IMR-90 (cell line): ENCODE results near the gene FNDC3A. TPM values are rescaled to one million over a fixed set of nuclear protein-coding genes. Genes with fewer than 3 reads are reported as not detected.

Experiments used
- ATAC-seq: fragments of 200-7000 bp; cut with Tn5 transposase; 2 replicates; pipeline ENCODE4 v1.9.1; 2020; ENCODE audit warnings: low read depth, mild to moderate bottlenecking, moderate library complexity
- BruUV-seq: library from RNA; stranded (reverse); fragments of 400-500 nt; replicated peaks from 2 replicates; lab custom pipeline; 2021; lab: Mats Ljungman, UMichigan
- CTCF ChIA-PET: fragments of 300-600 bp; formaldehyde crosslinking; extraction: SDS; loops from one replicate; lab custom pipeline; 2021; ENCODE audit warnings: antibody characterized with exemption; lab: Yijun Ruan, JAX
- POLR2A ChIA-PET: fragments of 300-600 bp; sonication (Branson Sonifier 250); formaldehyde crosslinking; loops from one replicate; lab custom pipeline; 2022; ENCODE audit warnings: antibody characterized with exemption; ENCODE audit not compliant: unreplicated experiment; lab: Charles Lee
- DNase-seq: peaks from one replicate; pipeline ENCODE4 v3.0.0; 2013
- H2AFZ ChIP-seq: replicated peaks from 2 replicates; pipeline ENCODE3; 2013; ENCODE audit warnings: low read length, mild to moderate bottlenecking; ENCODE audit not compliant: poor library complexity
- H2AK5ac ChIP-seq: 2 replicates; pipeline ENCODE4 v1.6.1; 2013; ENCODE audit warnings: low read depth, low read length, inconsistent platforms
- H2AK9ac ChIP-seq: replicated peaks from 2 replicates; pipeline ENCODE3; 2013; ENCODE audit warnings: mild to moderate bottlenecking, low read depth, low read length, moderate library complexity; ENCODE audit not compliant: poor library complexity
- H2BK120ac ChIP-seq: 2 replicates; pipeline ENCODE4 v1.6.1; 2013; ENCODE audit warnings: low read depth, low read length, inconsistent platforms
- H2BK15ac ChIP-seq: 3 replicates; pipeline ENCODE4 v1.6.1; 2013; ENCODE audit warnings: low read depth, low read length, inconsistent platforms
- H2BK20ac ChIP-seq: 2 replicates; pipeline ENCODE4 v1.6.1; 2013; ENCODE audit warnings: low read depth, mild to moderate bottlenecking, inconsistent platforms, low read length, moderate library complexity
- H2BK5ac ChIP-seq: 2 replicates; pipeline ENCODE4 v1.6.1; 2013; ENCODE audit warnings: mild to moderate bottlenecking, low read depth, low read length, inconsistent platforms; ENCODE audit not compliant: poor library complexity, severe bottlenecking
- H3K14ac ChIP-seq: replicated peaks from 2 replicates; pipeline ENCODE4 v1.6.1; 2013; ENCODE audit warnings: low read depth, low read length, inconsistent platforms
- H3K18ac ChIP-seq: 2 replicates; pipeline ENCODE4 v1.6.1; 2013; ENCODE audit warnings: low read depth, low read length, control low read depth
- H3K23ac ChIP-seq: 2 replicates; pipeline ENCODE4 v1.6.1; 2013; ENCODE audit warnings: low read depth, low read length, inconsistent platforms
- H3K27ac ChIP-seq: 2 replicates; pipeline ENCODE4 v1.5.1; 2013; ENCODE audit warnings: mild to moderate bottlenecking, control low read depth, low read length; ENCODE audit not compliant: insufficient read depth
- H3K27me3 ChIP-seq: 2 replicates; pipeline ENCODE4 v1.6.1; 2013; ENCODE audit warnings: low read length; ENCODE audit not compliant: control insufficient read depth, insufficient read depth
- H3K36me3 ChIP-seq: 2 replicates; pipeline ENCODE4 v1.6.1; 2013; ENCODE audit warnings: low read length, mixed read lengths; ENCODE audit not compliant: control insufficient read depth, insufficient read depth
- H3K4ac ChIP-seq: 2 replicates; pipeline ENCODE4 v1.6.1; 2013; ENCODE audit warnings: low read depth, low read length, inconsistent platforms
- H3K4me1 ChIP-seq: 2 replicates; pipeline ENCODE4 v1.6.1; 2013; ENCODE audit warnings: low read length, mixed read lengths; ENCODE audit not compliant: control insufficient read depth, insufficient read depth
- H3K4me2 ChIP-seq: 2 replicates; pipeline ENCODE4 v1.6.1; 2013; ENCODE audit warnings: low read depth, mild to moderate bottlenecking, control low read depth, low read length, moderate library complexity
- H3K4me3 ChIP-seq: 2 replicates; pipeline ENCODE4 v1.5.1; 2013; ENCODE audit warnings: low read depth, mild to moderate bottlenecking, control low read depth, low read length, moderate library complexity; ENCODE audit not compliant: insufficient read depth
- H3K56ac ChIP-seq: 2 replicates; pipeline ENCODE4 v1.6.1; 2013; ENCODE audit warnings: low read length, inconsistent platforms; ENCODE audit not compliant: insufficient read depth; ENCODE audit errors: extremely low read depth
- H3K79me1 ChIP-seq, 2 experiments: 2 replicates each; pipeline ENCODE4 v1.6.1; 2013; ENCODE audit warnings: low read length in 2 of 2, inconsistent platforms in 1 of 2, low read depth in 1 of 2
- H3K9ac ChIP-seq: 2 replicates; pipeline ENCODE4 v1.6.1; 2013; ENCODE audit warnings: low read depth, low read length, control low read depth
- H3K9me1 ChIP-seq: 2 replicates; pipeline ENCODE4 v1.6.1; 2013; ENCODE audit warnings: low read length, inconsistent platforms; ENCODE audit not compliant: insufficient read depth
- H3K9me3 ChIP-seq: 2 replicates; pipeline ENCODE4 v1.6.1; 2013; ENCODE audit warnings: low read length; ENCODE audit not compliant: control insufficient read depth, insufficient read depth
- H4K20me1 ChIP-seq: 2 replicates; pipeline ENCODE4 v1.6.1; 2013; ENCODE audit warnings: low read length, inconsistent platforms; ENCODE audit not compliant: insufficient read depth
- H4K5ac ChIP-seq: 2 replicates; pipeline ENCODE4 v1.6.1; 2013; ENCODE audit warnings: mild to moderate bottlenecking, low read depth, low read length, control low read depth
- H4K8ac ChIP-seq, 2 experiments: 2 replicates each; pipeline ENCODE4 v1.6.1; 2013; ENCODE audit warnings: low read depth in 2 of 2, low read length in 2 of 2, control low read depth in 1 of 2, inconsistent platforms in 1 of 2
- H4K91ac ChIP-seq: 2 replicates; pipeline ENCODE4 v1.6.1; 2013; ENCODE audit warnings: low read depth, low read length, inconsistent platforms; ENCODE audit not compliant: insufficient read depth
- CHD1 ChIP-seq: IDR thresholded peaks from 2 replicates; pipeline ENCODE4 v1.6.1; 2012; ENCODE audit warnings: low read depth, low read length, improper control_type of control experiment
- FOS ChIP-seq: fragments of 150-350 bp; IDR thresholded peaks from 2 replicates; pipeline ENCODE4 v1.6.1; 2016; ENCODE audit warnings: low read depth, low read length
- NFE2L2 ChIP-seq: fragments of 150-350 bp; IDR thresholded peaks from 2 replicates; pipeline ENCODE4 v1.6.1; 2016; ENCODE audit warnings: low read depth, mild to moderate bottlenecking, low read length
- POLR2A ChIP-seq: IDR thresholded peaks from 2 replicates; pipeline ENCODE4 v1.6.1; 2012; ENCODE audit warnings: mild to moderate bottlenecking, low read depth, low read length
- SMC3 ChIP-seq: fragments of 150-350 bp; IDR thresholded peaks from 2 replicates; pipeline ENCODE4 v1.6.1; 2016; ENCODE audit warnings: low read depth, mild to moderate bottlenecking, antibody characterized with exemption, low read length, moderate library complexity
- dilution Hi-C: fragments of 300-500 bp; cut with HindIII; formaldehyde crosslinking; loops from one replicate; pipeline ENCODE4 v1.14.3; 2018; ENCODE audit warnings: low sequenced_read_pairs; ENCODE audit not compliant: unreplicated experiment
- in situ Hi-C: fragments of 300-500 bp; cut with MboI; formaldehyde crosslinking; loops from 3 replicates; pipeline ENCODE4 v1.14.3; 2019; ENCODE audit warnings: low sequenced_read_pairs, inconsistent platforms, mixed read lengths
- intact Hi-C: fragments of 100-400 bp; cut with micrococcal nuclease; formaldehyde crosslinking; loops from 2 replicates; pipeline ENCODE4 v1.10.0; 2022
- polyA plus RNA-seq, 3 experiments: library from polyadenylated mRNA; depleted of rRNA; stranded (reverse); fragments of >200 nt; gene quantifications; 2 replicates each; pipeline ENCODE4 v1.2.3, GENCODE V29; 2012; ENCODE audit warnings: low replicate concordance in 1 of 3
- total RNA-seq: library from RNA; depleted of rRNA; stranded (reverse); fragments of >200 nt; gene quantifications from 2 replicates; pipeline ENCODE4 v1.2.3, GENCODE V29; 2012
- TF ChIP-seq, protein P1 (sequence below): conservative IDR thresholded peaks from 2 replicates; pipeline ENCODE4 v1.5.1; 2012; ENCODE audit warnings: mild to moderate bottlenecking, low read depth, low read length, improper control_type of control experiment
- TF ChIP-seq, protein P2 (sequence below): fragments of 150-350 bp; IDR thresholded peaks from 2 replicates; pipeline ENCODE4 v1.6.1; 2017; ENCODE audit warnings: mild to moderate bottlenecking, antibody characterized with exemption, low read length, low read depth

Gene FNDC3A
- total and polyA plus RNA-seq, 2 of the 4 experiments (the other 2 are of a cell fraction) = 29.2 to 60.4 TPM

DNA sequence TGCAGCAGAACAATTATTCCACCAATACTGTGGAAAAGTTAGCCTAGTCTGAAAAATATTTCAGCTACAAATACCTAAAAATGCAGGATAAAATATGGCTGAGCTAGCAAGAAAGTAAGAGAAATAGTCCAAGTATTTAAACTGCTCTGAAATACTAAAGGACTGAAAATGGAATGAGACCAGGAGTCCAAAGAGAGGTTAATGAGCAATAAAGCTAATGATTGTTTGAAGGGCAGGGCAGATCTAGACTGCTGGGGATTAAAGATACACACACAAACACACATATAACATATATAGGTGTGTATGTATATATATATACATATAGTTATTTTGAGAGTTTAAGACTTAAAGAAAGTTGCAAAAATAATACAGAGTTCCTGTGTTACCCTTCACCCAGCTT, 269.4 kb downstream of the FNDC3A start:
- TF ChIP-seq CHD1 = no peak
- TF ChIP-seq, protein P1, sequence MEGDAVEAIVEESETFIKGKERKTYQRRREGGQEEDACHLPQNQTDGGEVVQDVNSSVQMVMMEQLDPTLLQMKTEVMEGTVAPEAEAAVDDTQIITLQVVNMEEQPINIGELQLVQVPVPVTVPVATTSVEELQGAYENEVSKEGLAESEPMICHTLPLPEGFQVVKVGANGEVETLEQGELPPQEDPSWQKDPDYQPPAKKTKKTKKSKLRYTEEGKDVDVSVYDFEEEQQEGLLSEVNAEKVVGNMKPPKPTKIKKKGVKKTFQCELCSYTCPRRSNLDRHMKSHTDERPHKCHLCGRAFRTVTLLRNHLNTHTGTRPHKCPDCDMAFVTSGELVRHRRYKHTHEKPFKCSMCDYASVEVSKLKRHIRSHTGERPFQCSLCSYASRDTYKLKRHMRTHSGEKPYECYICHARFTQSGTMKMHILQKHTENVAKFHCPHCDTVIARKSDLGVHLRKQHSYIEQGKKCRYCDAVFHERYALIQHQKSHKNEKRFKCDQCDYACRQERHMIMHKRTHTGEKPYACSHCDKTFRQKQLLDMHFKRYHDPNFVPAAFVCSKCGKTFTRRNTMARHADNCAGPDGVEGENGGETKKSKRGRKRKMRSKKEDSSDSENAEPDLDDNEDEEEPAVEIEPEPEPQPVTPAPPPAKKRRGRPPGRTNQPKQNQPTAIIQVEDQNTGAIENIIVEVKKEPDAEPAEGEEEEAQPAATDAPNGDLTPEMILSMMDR = no peak
- TF ChIP-seq NFE2L2 = no peak
- no peak for TF ChIP-seq SMC3
- no peak for TF ChIP-seq POLR2A
- TF ChIP-seq, protein P2, sequence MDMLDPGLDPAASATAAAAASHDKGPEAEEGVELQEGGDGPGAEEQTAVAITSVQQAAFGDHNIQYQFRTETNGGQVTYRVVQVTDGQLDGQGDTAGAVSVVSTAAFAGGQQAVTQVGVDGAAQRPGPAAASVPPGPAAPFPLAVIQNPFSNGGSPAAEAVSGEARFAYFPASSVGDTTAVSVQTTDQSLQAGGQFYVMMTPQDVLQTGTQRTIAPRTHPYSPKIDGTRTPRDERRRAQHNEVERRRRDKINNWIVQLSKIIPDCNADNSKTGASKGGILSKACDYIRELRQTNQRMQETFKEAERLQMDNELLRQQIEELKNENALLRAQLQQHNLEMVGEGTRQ = no peak
- no peak for TF ChIP-seq FOS
- Histone ChIP-seq H3K4me3 (no peak overlapping the region), H3K23ac (no peak overlapping the region), H2AFZ (no peak overlapping the region), H2AK5ac (no peak overlapping the region), H3K4ac (no peak overlapping the region), H4K91ac (no peak overlapping the region), H3K4me2 (no peak overlapping the region), H3K36me3 (no peaks in the 10 kb centered on the region), H3K27me3 (no peaks in the 10 kb centered on the region), H3K27ac (no peak overlapping the region), H2BK20ac (no peak overlapping the region), H2BK5ac (no peak overlapping the region), H2BK15ac (no peak overlapping the region), H4K5ac (no peak overlapping the region), H3K9me3 (peaks cover 5% of the 10 kb centered on the region; the same call in 1 of the 2 replicates), H3K18ac (no peak overlapping the region), H3K56ac (no peak overlapping the region), H2AK9ac (no peak overlapping the region), H4K20me1 (no peaks in the 10 kb centered on the region), H3K14ac (no peak overlapping the region), H2BK120ac (no peak overlapping the region), H3K4me1 (no peaks in the 10 kb centered on the region), H4K8ac (no peak overlapping the region), H3K9me1 (0 out of 2 replicates have a peak, but pooled peaks cover 3% of the 10 kb centered on the region), H3K79me1 (peaks cover 19 to 20% of the 10 kb centered on the region in 2 experiments; a peak in 3 of 4 replicates), H3K9ac (no peak overlapping the region)
- ATAC-seq (no peak), DNase-seq (no peak)
- in situ Hi-C loops (no loop called here), dilution Hi-C loops (no loop called here), intact Hi-C loops (no loop called here)
- BruUV-seq = no TSS peak
- ChIA-PET CTCF (interaction anchor here (0.9 kb wide), 1 partner anchor 16 kb away, joined by 5 read pairs; no protein-coding TSS in a partner anchor), POLR2A (no interaction called here)
